Natural killer cell (primary cell): Measurements from ENCODE around the gene ECI1. TPM values are rescaled to one million over a fixed set of nuclear protein-coding genes. Genes with fewer than 3 reads are reported as not detected.
"Not testable (repeated sequence)": the region's sequence is repeated elsewhere in the genome, so short reads cannot be mapped to it uniquely, and the experiment has no call there.

Experiments used
- ATAC-seq, 3 donors: fragments of 150-1000 bp in 2 of 3; fragments of 200-7000 bp in 1 of 3; cut with Tn5 transposase; 1 replicate in 1 of 3; 2 replicates in 2 of 3; pipeline ENCODE4 v1.10.0; 2021; ENCODE audit warnings: mild to moderate bottlenecking in 2 of 3, moderate library complexity in 2 of 3
- DNase-seq, 2 donors: peaks; one replicate each; pipeline versions ENCODE4 v3.0.0 to v3.0.0-alpha.2; 2013 to 2021; ENCODE audit warnings: mixed read lengths in 1 of 2
- H3K27ac ChIP-seq: one replicate; pipeline ENCODE4 v1.5.1; 2013; ENCODE audit warnings: mild to moderate bottlenecking, low read length
- H3K27me3 ChIP-seq: one replicate; pipeline ENCODE4 v1.6.1; 2013; ENCODE audit warnings: low read length; ENCODE audit not compliant: control insufficient read depth, insufficient read depth
- H3K36me3 ChIP-seq: one replicate; pipeline ENCODE4 v1.6.1; 2013; ENCODE audit warnings: low read length; ENCODE audit not compliant: control insufficient read depth, insufficient read depth
- H3K4me1 ChIP-seq: one replicate; pipeline ENCODE4 v1.6.1; 2013; ENCODE audit warnings: low read length; ENCODE audit not compliant: control insufficient read depth, insufficient read depth
- H3K4me3 ChIP-seq: one replicate; pipeline ENCODE4 v1.5.1; 2013; ENCODE audit warnings: low read length
- H3K9me3 ChIP-seq: one replicate; pipeline ENCODE4 v1.6.1; 2013; ENCODE audit warnings: low read length; ENCODE audit not compliant: control insufficient read depth, insufficient read depth
- H3K27ac Mint-ChIP-seq, 2 donors: one replicate each; pipeline ENCODE4 v1.8.0; 2022; ENCODE audit warnings: mild to moderate bottlenecking in 2 of 2, mixed read lengths in 2 of 2, moderate library complexity in 1 of 2
- H3K27me3 Mint-ChIP-seq, 2 donors: one replicate each; pipeline ENCODE4 v1.8.0; 2022; ENCODE audit warnings: low read depth in 2 of 2, mixed read lengths in 2 of 2
- H3K36me3 Mint-ChIP-seq: one replicate; pipeline ENCODE4 v1.8.0; 2022; ENCODE audit warnings: mixed read lengths
- H3K4me1 Mint-ChIP-seq, 2 donors: one replicate each; pipeline ENCODE4 v1.8.0; 2022; ENCODE audit warnings: mixed read lengths in 2 of 2
- H3K4me3 Mint-ChIP-seq: one replicate; pipeline ENCODE4 v1.8.0; 2022; ENCODE audit warnings: mild to moderate bottlenecking, moderate library complexity, mixed read lengths
- H3K9me3 Mint-ChIP-seq, 2 donors: one replicate each; pipeline ENCODE4 v1.8.0; 2022; ENCODE audit warnings: mixed read lengths in 2 of 2
- WGBS: methylation state at CpG from one replicate; pipeline ENCODE4 v1.1.7; 2013; ENCODE audit warnings: missing lambda C conversion rate; ENCODE audit not compliant: insufficient coverage; 5-methylcytosine and 5-hydroxymethylcytosine counted together
- intact Hi-C: fragments of 100-400 bp; cut with micrococcal nuclease; formaldehyde crosslinking; loops from one replicate; pipeline ENCODE4 v1.14.2; 2022
- total RNA-seq, 4 donors: library from RNA; stranded (reverse); fragments of 120-200 nt in 1 of 4; gene quantifications; one replicate each; pipeline versions ENCODE4 v1.2.3 to v1.2.4, GENCODE V29; 2013 to 2022
- TF ChIP-seq, protein P1 (sequence below): fragments of 200-600 bp; IDR thresholded peaks from one replicate; pipeline ENCODE4 v1.8.0; 2022; ENCODE audit warnings: antibody characterized with exemption

ECI1 gene
- total RNA-seq, 3 donors from 2014 or later (not counting 1 experiment from before 2014, with no cell fraction given) = 14.6 to 19.2 (median 19.0) TPM

DNA sequence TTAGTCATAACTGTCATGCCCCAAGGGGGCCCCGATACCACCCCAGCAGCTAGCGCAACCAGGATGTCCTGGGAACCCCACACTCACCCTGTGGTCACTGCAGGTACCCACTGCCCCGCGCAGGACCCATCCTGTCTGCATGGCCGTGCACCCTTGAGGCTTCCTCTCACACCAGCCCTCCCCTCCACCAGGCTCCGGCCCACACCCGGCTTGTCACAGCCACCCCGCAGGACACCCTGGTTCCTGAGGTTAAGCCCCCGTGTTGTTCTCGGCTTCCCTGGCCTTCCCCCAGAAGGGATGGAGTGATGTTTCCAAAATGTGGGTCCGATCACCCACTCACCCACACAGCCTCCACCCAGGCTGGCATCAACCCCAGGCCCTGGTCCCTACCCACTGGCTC is 7.6 kb downstream of the ECI1 start:
- TF ChIP-seq, protein P1, sequence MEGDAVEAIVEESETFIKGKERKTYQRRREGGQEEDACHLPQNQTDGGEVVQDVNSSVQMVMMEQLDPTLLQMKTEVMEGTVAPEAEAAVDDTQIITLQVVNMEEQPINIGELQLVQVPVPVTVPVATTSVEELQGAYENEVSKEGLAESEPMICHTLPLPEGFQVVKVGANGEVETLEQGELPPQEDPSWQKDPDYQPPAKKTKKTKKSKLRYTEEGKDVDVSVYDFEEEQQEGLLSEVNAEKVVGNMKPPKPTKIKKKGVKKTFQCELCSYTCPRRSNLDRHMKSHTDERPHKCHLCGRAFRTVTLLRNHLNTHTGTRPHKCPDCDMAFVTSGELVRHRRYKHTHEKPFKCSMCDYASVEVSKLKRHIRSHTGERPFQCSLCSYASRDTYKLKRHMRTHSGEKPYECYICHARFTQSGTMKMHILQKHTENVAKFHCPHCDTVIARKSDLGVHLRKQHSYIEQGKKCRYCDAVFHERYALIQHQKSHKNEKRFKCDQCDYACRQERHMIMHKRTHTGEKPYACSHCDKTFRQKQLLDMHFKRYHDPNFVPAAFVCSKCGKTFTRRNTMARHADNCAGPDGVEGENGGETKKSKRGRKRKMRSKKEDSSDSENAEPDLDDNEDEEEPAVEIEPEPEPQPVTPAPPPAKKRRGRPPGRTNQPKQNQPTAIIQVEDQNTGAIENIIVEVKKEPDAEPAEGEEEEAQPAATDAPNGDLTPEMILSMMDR = no peak
- Mint-ChIP-seq H3K4me1 (no peaks in the 10 kb centered on the region), H3K36me3 (no peaks in the 10 kb centered on the region), H3K4me3 (no peak overlapping the region), H3K27me3 (no peaks in the 10 kb centered on the region), H3K9me3 (no peaks in the 10 kb centered on the region), H3K27ac (no peak overlapping the region)
- Histone ChIP-seq H3K27ac (no peak overlapping the region), H3K4me3 (no peak overlapping the region), H3K27me3 (no peaks in the 10 kb centered on the region), H3K9me3 (no peaks in the 10 kb centered on the region), H3K36me3 (peaks cover 29% of the 10 kb centered on the region), H3K4me1 (no peaks in the 10 kb centered on the region)
- DNase-seq (no peak), ATAC-seq (no peak)
- intact Hi-C loops = no loop called here
- 93% methylated on average over 11 of the region's 11 CpGs for WGBS

DNA sequence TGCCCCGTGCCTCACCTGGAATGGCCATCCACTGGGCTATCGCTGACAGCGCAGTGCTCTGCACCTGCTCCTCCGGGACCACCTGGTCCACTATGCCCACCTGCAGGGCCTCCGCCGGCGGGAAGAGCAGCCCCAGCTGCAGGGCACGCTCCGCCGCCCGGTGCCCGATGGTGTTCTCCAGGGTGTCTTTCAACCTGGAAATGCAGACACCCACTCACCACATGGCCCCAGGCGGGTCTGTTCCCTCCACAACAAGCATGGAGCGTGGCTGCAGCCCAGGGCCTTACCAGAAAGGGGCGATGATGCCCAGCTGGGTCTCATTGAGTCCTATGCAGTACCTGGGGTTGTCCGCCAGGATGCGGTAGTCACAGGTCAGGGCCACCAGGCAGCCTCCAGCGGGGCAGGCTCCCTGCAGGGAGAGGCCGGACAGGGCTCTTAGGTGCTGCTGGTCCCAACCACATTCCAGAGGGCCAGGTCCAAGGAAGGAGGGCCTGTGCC is 8.3 kb downstream of the ECI1 start:
- Histone ChIP-seq H3K27me3 (no peaks in the 10 kb centered on the region), H3K4me3 (no peak overlapping the region), H3K9me3 (no peaks in the 10 kb centered on the region), H3K27ac (no peak overlapping the region), H3K4me1 (no peaks in the 10 kb centered on the region), H3K36me3 (peaks cover 29% of the 10 kb centered on the region)
- DNase-seq (no peak), ATAC-seq (no peak)
- Mint-ChIP-seq H3K9me3 (no peaks in the 10 kb centered on the region), H3K27me3 (no peaks in the 10 kb centered on the region), H3K36me3 (no peaks in the 10 kb centered on the region), H3K27ac (no peak overlapping the region), H3K4me3 (no peak overlapping the region), H3K4me1 (no peaks in the 10 kb centered on the region)
- WGBS = 97% methylated on average over 19 of the region's 19 CpGs
- TF ChIP-seq, protein P1 = no peak
- intact Hi-C loops = no loop called here

DNA sequence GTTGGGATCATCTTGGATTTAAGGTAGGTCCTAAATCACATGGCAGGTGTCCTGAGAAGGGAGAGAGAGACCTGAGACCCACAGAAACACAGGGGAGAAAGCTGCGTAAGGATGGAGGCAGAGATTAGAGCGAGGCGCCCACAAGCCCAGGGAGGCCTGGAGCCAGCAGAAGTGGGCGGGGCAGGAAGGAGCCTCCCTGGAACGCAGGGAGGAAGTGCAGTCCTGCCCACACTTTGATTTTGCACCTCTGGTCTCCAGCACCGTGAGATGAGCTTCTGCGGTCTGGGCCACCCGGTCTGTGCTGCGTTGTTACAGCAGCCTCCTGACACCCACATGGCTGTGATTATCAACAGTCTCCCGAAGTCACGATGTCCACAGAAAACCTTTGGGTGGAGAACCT is 8.8 kb downstream of the ECI1 start:
- H3K4me3 Mint-ChIP-seq = no peak overlapping the region

DNA sequence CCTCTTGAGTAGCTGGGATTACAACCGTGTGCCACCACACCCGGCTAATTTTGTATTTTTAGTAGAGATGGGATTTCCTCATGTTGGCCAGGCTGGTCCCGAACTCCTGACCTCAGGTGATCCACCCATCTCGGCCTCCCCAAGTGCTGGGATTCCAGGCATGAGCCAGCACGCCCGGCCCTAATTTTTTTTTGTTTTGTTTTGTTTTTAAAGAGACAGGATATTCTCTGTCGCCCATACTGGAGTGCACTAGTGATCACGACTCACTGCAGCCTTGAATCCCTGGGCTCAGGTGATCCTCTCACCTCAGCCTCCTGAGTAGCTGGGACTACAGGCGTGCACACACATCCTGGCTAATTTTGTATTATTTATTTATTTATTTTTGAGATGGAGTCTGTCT is 11.1 kb downstream of the ECI1 start:
- H3K9me3 Mint-ChIP-seq, intact Hi-C loops, H3K9me3 ChIP-seq, H3K27me3 ChIP-seq, H3K4me3 ChIP-seq, H3K4me1 Mint-ChIP-seq, H3K36me3 Mint-ChIP-seq, H3K4me3 Mint-ChIP-seq, H3K27me3 Mint-ChIP-seq, H3K27ac ChIP-seq, DNase-seq, H3K27ac Mint-ChIP-seq, ATAC-seq: not testable (repeated sequence)
- 98% methylated on average over 8 of the region's 9 CpGs for WGBS
- H3K4me1 ChIP-seq = peaks cover 13% of the 10 kb centered on the region
- peaks cover 23% of the 10 kb centered on the region for H3K36me3 ChIP-seq

More for the DNA sequence above, 8.8 kb downstream of the ECI1 start:
- H3K27me3 ChIP-seq = no peaks in the 10 kb centered on the region
- 89% methylated on average over 11 of the region's 11 CpGs for WGBS
- intact Hi-C loops = no loop called here
- DNase-seq (no peak), ATAC-seq (no peak)
- no peak overlapping the region for H3K4me3 ChIP-seq
- TF ChIP-seq, protein P1 = no peak
- no peaks in the 10 kb centered on the region for H3K4me1 Mint-ChIP-seq
- H3K36me3 Mint-ChIP-seq = no peaks in the 10 kb centered on the region
- no peak overlapping the region for H3K27ac Mint-ChIP-seq
- peaks cover 29% of the 10 kb centered on the region for H3K36me3 ChIP-seq
- no peaks in the 10 kb centered on the region for H3K4me1 ChIP-seq
- no peaks in the 10 kb centered on the region for H3K9me3 Mint-ChIP-seq
- no peaks in the 10 kb centered on the region for H3K27me3 Mint-ChIP-seq
- H3K9me3 ChIP-seq = no peaks in the 10 kb centered on the region
- no peak overlapping the region for H3K27ac ChIP-seq
